Measurements from ENCODE around the gene CLPX.
"Not testable (repeated sequence)": the region's sequence is repeated elsewhere in the genome, so short reads cannot be mapped to it uniquely, and the experiment has no call there.

The CLPX gene

DNA sequence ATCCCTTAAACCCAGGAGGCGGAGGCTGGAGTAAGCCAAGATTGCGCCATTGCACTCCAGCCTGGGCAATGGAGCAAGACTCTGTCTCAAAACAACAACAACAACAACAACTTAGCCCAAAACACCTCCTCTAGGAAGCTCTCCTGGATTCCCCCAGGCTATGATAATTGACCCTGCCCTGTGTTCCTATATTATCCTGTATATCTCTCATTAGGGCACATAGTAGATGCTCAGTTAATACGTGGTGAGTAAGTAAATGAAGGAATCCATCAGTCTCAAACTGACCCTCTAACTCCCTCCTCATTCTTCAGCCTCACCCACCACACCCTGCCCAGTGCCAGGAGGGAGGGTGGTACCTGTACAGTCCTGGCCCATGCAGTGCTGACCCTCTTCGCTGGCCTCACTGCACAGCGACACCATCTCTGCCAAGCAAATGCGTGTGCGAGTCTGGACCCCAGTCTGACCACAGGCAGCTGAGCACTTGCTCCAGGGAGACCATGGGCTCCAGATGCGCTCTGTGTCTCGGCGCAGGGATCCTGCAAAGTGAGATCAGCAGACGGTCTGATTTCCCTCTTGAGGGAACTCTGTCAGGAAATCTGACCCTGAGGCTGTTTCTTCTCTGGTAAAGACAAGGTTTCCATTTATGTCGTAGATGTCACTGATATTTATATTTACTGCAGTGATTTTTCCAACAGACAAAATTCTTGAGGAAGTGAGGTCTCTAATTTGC is 20.0 kb upstream of the CLPX start:
- DNase-seq: no peak

DNA sequence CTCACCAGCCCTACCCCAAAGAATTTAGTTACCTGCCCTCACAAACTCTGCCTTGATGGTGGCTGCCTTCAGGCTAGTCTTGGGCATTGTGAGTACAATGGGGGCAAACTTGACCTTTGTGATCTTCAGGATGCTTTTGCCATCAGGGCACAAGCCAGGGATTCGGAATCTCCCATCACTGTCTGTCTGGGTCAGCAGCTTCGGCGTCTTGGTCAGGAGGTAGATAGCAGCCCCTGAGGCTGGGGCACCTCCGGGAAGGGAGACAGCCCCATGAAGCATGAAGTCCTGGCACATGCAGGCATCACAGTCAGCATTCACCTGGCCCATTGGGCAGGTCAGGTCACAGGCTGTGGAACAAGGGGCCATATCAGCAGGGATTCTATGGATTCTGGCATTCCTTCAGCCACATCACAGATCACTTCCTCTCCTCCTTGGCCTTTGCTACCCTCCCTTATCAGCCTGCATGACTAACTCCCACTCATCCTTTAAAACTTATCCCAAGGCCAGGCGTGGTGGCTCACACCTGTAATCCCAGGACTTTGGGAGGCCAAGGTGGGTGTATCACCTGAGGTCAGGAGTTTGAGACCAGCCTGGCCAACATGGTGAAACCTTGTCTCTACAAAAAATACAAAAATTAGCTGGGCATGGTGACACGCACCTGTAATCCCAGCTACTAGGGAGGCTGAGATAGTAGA is 19.2 kb upstream of the CLPX start:
- no peak for DNase-seq

DNA sequence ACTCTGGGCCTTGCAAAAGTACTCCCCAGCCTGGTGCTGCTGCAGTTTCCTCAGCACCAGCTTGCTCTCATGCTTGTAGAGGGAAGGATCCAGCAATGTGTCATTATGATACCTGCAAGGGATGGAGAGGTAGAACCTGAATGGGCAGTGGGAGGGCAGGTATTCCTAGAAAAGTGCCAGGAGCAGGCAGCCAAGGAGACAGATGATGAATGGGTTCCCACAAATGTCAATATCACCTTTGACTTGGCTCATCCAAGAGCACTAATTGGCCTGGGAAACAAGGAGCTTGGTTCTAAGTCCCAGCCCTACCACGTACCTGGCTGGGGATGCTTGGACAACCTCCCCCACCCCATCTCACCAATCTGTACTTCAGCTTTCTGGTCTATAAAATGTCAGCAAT is 16.8 kb upstream of the CLPX start:
- no peak for DNase-seq

DNA sequence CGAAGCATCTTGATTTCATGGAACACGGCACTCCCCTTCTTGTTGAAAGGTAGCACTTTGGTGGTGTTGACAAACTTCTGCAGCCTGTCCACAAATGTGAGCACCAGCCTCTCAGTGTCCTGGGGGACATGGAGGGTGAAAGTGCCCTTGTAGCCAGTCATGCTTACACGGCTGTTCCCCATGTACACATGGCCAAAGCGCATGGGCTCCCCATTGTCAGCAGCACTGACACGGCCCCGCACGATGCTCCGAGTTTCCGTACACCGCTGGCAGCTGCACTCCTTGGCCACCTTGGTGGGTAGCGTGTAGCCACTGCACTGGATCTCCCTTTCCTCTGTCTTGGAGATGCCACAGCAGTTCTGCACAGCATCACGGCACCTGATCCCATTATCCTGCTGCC is 13.4 kb upstream of the CLPX start:
- no peak for DNase-seq

DNA sequence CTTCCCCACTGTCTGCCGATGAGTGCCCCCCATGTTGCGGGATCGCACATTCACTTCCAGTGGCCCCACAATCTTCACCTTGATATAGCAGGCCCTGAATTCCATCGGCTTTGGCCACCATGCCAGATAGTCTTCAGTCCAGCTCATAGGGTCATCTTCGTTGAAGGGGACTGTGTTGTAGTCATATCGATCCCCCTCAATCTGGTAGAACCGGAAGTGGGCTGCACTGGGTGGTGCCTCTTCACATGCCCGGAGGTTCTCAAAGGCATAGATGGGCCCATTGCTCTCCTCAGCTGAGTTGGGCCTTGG is 12.1 kb upstream of the CLPX start:
- no peak for DNase-seq

DNA sequence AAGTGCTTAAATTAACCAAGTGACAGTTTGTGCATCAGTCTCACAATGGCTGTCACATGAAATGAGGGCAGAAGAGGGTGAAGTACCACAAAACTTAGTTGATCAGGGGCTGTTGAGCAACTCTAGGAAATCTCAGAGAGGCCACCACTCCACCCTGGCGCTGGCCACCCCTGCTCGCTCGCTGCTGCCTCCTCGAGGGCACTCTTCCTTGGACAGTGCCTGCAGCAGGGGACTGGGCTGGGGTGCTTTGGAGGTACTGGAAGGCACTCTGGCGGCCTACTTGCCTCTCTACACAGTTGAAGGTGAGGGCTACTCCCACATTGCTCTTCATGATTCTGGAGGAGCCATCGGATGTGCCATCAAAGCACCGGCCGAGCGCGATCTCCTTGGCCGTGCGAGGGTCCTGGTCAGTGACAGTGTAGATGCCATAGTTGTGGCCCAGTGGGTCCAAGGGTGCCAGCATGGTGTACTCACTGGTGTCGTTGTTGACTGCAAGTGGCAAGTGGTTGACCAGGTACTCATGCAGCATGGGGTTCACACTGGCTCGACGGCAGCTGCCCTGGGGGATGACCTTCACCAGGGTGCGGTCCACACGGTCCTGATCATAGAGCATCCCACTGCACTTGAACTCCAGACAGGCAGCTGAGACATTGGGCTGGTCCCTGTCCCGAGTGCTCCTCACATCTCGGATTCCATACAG is 11.6 kb upstream of the CLPX start:
- no peak for DNase-seq

DNA sequence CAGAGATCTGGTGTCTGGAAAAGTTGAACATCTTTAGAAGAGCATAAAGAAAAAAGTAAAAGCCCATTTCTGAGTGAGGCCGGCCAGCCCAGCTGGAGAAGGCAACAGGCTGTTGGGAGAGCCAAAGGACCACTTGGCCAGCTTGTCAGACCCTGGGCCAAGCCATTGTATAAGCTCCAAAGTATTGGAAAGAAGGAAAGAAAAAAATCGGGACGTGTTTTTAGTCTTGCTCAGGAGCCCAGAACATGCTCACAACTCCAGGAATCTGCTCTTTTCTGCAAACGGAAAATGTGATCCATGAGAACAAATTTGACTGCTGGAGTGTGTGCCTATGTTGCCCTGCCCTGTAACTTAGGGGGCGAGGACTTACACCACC is 10.4 kb upstream of the CLPX start:
- DNase-seq: no peak

DNA sequence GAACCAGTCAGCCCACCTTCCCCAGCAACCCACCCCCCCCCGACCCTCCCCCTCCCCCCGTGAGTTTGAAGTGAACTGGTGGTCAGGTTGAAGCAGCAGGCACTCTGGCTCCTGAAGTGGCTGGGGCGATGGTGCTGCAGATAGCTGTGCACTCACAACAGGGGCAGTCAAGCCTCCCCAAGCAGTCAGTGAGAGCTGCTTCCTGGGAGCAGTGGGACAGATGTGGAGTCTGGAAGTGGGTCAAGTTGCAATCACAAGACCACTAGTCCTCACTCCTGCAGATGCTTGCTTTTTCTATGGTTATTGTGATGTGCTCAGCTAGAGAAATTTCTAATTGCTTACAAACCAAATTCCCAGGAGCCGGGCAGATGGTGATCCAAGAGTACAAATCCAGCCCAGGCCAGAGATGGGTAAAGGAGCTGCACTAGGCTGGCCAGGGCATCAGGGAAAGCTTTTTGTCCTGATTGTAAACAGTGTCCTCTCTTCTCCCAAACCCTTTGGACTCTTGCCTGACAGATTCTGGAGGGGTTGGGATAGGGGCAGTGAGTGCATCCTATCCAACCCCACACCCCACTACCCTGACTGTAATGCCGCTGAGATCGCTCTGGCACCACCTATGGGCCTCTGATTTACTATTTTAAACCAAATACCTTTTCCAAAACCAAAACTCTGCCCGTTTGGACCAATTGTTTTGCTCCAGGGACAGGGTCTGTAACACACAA is 9.8 kb upstream of the CLPX start:
- DNase-seq: no peak

DNA sequence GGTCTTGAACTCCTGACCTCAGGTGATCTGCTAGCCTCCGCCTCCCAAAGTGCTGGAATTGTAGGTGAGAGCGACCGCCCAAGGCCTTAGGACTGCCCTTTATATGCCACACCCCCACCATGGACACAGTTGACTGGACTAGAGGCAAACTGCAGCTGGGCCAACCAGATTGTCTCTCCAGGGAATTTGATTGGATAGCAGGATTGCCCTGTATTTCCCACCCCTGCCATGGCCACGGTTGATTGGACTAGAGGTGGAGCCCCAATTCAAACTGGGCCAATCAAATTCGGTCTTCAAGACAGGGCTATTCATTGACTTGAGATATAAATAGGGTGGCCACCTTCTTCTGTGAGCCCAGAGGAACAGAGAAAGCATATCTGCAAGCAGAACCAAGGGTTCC is 6.9 kb upstream of the CLPX start:
- no peak for DNase-seq

DNA sequence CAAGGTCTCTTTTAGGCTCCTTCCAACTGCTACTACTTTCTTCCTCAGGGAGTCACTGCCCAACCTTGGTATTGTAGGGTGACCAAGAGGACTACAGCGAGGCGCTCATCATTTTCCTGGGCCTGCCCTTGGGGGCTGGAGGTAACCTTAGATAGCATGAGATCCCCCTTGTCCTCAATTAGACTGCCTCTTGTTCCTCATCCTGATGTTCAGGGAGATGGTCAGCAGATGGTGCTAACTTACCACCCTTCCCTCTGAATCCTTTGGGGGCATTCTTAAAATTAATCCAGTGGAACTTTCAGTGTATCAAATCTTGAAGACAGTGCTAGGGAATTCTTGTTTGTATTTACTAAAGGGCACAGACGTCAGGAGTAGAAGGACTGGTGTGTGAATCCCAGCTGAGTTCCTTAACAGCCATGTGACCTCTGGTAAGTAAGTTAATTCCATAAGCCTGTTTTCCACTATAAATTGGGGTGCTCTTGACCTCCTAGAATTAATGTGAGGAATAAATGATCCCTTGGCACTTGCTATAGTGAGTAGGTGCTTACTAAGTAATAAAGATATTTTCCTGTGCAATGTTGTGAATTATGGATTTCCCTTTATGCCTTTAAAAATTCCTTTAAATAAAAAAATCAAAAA is 4.1 kb upstream of the CLPX start:
- DNase-seq: no peak

DNA sequence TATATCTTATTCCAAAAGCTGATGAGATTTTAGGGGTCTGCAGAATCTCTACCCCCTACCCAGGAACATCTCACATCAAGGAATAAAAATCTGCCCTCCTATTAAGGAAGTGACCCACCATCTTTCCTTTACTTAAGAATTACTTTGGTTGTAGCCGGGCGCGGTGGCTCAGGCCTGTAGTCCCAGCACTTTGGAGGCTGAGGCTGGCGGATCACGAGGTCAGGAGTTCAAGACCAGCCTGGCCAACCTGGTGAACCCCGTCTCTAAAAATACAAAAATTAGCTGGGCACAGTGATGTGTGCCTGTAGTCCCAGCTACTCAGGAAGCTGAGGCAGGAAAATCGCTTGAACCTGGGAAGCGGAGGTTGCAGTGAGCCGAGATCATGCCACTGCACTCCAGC is 3.3 kb upstream of the CLPX start:
- not testable (repeated sequence) for DNase-seq

DNA sequence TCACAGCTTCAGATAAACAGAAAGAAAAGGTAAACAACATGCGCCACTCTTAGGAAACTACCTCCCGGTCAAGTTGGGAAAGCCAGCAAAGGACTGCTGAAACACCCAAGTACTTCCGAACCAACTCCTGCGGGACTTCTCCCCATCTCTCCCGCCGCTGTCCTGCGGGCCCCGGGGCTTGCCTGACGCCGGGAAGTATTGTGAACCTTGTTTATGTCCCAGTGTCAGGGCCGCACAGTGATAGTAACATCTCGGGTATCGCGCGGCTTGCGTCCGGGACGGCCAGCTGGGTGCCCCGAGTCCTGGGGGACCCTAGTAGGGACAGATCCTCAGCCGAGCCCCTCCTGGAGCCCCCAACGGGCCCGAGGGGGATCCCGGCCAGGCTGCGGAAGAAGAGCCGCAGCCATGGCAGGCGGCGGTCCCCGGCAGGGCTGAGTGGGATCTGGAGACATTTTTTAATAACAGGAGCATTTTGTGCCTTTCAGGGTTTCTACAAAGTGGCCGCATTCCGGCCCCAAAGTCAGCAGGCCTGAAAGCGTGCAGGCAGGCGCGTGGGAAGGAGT is 756 bp downstream of the CLPX start:
- DNase-seq: no peak

DNA sequence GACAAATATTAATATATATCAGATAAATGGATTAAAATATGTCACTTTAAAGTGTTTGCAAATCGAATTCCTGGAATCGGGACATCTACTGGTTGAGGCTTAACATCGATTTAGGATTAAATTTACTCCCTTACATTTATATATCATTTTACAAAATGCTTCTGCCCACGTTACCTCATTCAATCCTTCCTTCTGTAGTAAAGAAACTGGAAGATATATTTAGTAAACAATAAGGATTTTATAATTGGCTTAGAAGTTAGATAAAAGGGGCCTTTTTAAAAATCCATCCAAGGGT is 1.3 kb downstream of the CLPX start:
- no peak for DNase-seq

DNA sequence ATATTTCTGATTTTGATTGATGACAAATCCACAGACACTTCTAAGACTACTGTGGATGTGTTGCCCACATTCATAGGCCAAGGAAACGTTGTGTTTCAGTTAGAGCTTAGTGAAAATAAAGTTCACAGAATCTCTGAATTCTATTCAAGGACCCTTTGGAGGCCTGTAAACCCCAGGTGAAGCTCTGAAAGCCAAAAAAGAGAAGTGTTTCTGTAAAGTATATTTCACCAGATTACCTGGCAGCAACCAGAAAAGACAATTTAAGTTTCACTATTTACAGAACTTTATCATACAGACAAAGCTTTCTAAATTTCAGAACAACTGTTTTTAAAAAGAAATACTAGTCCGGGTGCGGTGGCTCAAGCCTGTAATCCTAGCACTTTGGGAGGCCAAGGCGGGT is 2.6 kb downstream of the CLPX start:
- DNase-seq: no peak

DNA sequence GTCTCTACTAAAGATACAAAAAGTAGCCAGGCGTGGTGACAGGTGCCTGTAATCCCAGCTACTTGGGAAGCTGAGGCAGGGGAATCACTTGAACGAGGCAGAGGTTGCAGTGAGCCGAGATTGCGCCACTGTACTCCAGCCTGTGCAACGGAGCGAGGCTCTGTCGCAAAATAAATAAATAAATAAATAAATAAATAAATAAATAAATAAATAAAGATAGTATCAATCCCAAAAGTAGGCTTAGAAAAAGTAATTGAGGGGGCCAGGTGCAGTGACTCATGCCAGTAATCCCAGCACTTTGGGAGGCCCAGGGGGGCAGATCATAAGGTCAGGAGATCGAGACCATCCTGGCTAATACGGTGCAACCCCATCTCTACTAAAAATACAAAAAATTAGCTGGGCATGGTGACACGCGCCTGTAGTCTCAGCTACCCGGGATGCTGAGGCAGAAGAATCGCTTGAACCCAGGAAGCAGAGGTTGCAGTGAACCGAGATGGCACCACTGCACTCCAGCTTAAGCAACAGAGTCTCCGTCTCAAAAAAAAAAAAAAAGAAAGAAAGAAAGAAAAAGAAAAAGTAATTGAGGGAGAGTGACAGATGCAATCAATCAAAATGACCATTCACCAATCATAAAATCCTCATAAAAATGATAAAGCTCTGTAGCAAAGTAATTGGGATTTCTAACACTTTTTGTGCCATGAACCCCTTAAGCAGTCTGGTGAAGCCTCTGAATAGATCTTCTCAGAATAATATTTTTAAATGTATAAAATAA is 3.4 kb downstream of the CLPX start:
- DNase-seq: not testable (repeated sequence)

DNA sequence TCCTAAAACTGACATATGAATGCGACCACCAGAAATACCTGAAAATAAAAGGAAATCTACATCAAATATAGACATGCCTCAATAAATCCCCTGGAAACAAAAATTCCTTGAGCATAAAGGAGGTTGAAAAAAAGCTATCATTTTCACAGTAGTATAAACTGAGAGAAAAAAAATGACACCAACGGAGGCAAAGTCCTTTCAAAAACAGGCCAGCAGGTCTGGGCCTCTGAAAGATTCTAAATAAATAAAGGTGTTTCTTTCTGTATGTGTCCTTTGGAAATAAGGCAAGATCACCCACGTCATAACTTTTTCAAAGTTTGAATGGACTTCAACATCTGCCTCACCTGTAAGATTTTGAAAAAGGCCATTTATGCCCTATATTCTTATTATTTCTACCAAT is 5.0 kb downstream of the CLPX start:
- DNase-seq: no peak

DNA sequence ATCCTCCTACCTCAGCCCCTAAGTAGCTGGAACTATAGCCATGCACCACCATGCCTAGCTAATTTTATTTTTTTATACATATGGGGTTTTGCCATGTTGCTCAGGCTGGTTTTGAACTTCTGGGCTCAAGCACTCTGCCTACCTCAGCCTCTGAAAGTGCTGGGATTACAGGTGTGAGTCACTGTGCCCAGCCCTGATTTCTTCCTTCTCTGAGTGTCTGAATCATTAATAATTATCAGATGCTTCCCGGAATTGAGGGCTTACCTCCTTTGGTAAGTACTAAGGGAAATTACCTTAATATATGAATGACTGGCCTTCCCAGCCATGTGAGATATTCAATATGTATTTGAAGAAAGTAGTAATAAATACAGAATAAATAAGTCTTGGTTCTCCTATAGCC is 7.2 kb downstream of the CLPX start:
- no peak for DNase-seq

DNA sequence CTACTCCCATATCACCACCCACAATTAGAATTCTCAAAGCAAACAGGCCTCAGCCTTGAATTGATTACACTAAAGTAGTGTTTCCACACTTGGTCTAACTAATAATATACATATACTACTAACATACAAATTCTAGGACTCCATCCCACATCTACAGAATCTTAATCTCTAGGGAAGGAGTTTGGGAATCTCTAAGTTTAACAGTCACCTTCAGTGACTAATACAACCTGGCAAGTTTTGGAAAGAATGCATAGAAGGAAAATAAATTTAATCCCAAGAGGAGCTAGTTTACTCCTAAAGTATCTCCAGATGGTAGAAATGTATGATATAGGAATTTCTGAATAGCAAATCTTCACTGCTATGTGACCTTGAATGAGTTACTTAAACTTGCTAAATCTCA is 9.1 kb downstream of the CLPX start:
- DNase-seq: no peak

DNA sequence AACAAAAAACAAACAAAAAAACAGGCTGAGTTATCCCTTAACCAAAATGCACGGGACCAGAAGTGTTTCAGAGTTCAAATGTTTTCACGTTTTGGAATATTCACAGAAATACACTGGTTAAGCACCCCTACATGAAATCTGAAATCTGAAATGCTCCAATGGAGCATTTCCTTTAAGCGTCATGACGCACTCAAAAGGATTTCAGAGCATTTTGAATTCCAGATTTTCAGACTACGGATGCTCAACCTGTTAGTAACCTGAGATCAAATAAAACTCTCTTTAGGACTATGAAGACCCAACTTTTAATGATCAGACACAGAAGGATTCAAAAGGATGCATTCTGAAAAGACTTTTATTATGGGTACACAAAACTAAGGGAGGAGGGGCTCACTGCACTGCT is 9.6 kb downstream of the CLPX start:
- DNase-seq: no peak

DNA sequence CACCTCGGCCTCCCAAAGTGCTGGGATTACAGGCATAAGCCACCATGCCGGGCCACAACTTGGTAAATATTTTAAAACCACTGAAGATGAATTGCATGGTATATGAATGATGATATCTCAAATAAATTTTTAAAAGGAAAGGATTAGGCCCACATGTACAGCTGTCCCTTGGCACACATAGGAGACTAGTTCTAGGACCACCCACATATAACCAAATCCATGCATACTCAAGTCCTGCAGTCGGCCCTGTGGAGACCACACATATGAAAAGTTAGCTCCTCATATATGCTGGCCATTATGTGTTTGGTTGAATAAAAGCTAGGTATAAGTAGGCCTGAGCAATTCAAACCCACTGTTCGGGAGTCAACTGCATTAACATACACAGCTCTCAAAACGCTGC is 10.6 kb downstream of the CLPX start:
- DNase-seq: no peak

DNA sequence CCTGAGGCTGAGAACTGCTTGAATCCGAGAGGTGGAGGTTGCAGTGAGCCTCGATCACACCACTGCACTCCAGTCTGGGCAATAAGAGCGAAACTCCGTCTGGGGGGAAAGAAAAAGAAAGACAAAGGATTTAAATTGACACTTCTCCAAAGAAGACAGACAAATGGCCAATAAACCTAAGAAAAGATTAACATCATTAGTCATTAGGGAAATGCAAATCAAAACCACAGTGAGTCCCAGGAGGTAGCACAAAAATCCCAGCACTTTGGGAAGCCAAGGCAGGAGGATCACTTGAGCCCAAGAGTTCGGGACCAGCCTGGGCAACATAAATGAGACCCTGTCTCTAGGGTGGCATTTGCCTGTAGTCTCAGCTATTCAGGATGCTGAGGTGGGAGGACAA is 12.6 kb downstream of the CLPX start:
- no peak for DNase-seq

DNA sequence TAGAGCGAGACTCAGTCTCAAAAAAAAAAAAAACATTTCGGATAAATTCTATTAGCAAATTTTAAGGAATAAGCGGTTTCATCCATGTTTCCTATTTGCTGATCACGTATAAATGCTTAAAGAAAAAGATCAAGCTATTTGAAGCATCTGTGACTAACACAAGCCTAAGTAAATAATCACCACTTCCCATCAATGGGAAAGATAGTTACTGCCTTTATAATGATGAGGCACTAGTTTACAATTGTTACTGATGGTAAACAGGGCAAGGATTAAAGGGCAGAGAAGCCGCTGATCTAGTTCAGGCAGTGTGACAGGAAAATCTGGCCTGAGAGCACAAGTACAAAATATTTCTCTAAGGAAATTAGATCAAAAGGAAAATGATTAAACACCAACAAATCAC is 13.7 kb downstream of the CLPX start:
- no peak for DNase-seq
